Astrocyte (in vitro differentiated cells and primary cell): ENCODE results near the gene DUSP23. TPM values are rescaled to one million over a fixed set of nuclear protein-coding genes. Genes with fewer than 3 reads are reported as not detected.

Experiments
- DNase-seq: peaks from one replicate; pipeline ENCODE4 v3.0.0-alpha.2; 2010; ENCODE audit warnings: low read depth
- FAIRE-seq: peaks from 2 replicates; lab custom pipeline; 2011; peaks lifted over from hg19 to GRCh38; lab: Jason Lieb, UNC
- H2AFZ ChIP-seq: 2 replicates; pipeline ENCODE4 v1.6.0; 2012; ENCODE audit warnings: low read depth, low read length, inconsistent platforms
- H3K27ac ChIP-seq: 2 replicates; pipeline ENCODE4 v1.5.1; 2011; ENCODE audit warnings: low read depth, low read length, inconsistent platforms
- H3K27me3 ChIP-seq: 2 replicates; pipeline ENCODE4 v1.6.0; 2011; ENCODE audit warnings: low read length, inconsistent platforms; ENCODE audit not compliant: insufficient read depth
- H3K36me3 ChIP-seq: 2 replicates; pipeline ENCODE4 v1.5.1; 2011; ENCODE audit warnings: low read length, inconsistent platforms; ENCODE audit not compliant: insufficient read depth
- H3K4me1 ChIP-seq: 2 replicates; pipeline ENCODE4 v1.5.1; 2011; ENCODE audit warnings: low read length, inconsistent platforms; ENCODE audit not compliant: insufficient read depth
- H3K4me2 ChIP-seq: 2 replicates; pipeline ENCODE4 v1.6.0; 2012; ENCODE audit warnings: low read length, inconsistent platforms
- H3K4me3 ChIP-seq: 2 replicates; pipeline ENCODE4 v1.5.1; 2011; ENCODE audit warnings: low read depth, mild to moderate bottlenecking, low read length, inconsistent platforms; ENCODE audit not compliant: insufficient read depth
- H3K79me2 ChIP-seq: 2 replicates; pipeline ENCODE4 v1.6.0; 2012; ENCODE audit warnings: mild to moderate bottlenecking, low read length, inconsistent platforms; ENCODE audit not compliant: insufficient read depth
- H3K9ac ChIP-seq: 2 replicates; pipeline ENCODE4 v1.6.0; 2012; ENCODE audit warnings: mild to moderate bottlenecking, low read length, inconsistent platforms
- H3K9me3 ChIP-seq: 2 replicates; pipeline ENCODE4 v1.5.1; 2012; ENCODE audit warnings: low read depth, mild to moderate bottlenecking, low read length, inconsistent platforms; ENCODE audit not compliant: insufficient read depth
- H4K20me1 ChIP-seq: 2 replicates; pipeline ENCODE4 v1.6.0; 2012; ENCODE audit warnings: low read length, inconsistent platforms; ENCODE audit not compliant: insufficient read depth
- H3K27ac Mint-ChIP-seq: one replicate; pipeline ENCODE4 v1.8.0; 2021; ENCODE audit warnings: mild to moderate bottlenecking, mixed read lengths; ENCODE audit not compliant: unreplicated experiment
- H3K27me3 Mint-ChIP-seq: one replicate; pipeline ENCODE4 v1.8.0; 2021; ENCODE audit warnings: low read depth, mixed read lengths; ENCODE audit not compliant: unreplicated experiment
- H3K36me3 Mint-ChIP-seq: one replicate; pipeline ENCODE4 v1.8.0; 2021; ENCODE audit warnings: low read depth, mixed read lengths; ENCODE audit not compliant: unreplicated experiment
- H3K4me1 Mint-ChIP-seq: one replicate; pipeline ENCODE4 v1.8.0; 2021; ENCODE audit warnings: low read depth, mixed read lengths; ENCODE audit not compliant: unreplicated experiment
- H3K4me3 Mint-ChIP-seq: one replicate; pipeline ENCODE4 v1.8.0; 2021; ENCODE audit warnings: mild to moderate bottlenecking, moderate library complexity, mixed read lengths; ENCODE audit not compliant: unreplicated experiment
- H3K9me3 Mint-ChIP-seq: one replicate; pipeline ENCODE4 v1.8.0; 2021; ENCODE audit warnings: mild to moderate bottlenecking, mixed read lengths; ENCODE audit not compliant: unreplicated experiment
- EZH2 ChIP-seq: IDR thresholded peaks from 2 replicates; pipeline ENCODE4 v1.6.1; 2012; ENCODE audit warnings: mild to moderate bottlenecking, low read length, inconsistent platforms; ENCODE audit not compliant: insufficient read depth
- total RNA-seq: library from RNA; stranded (reverse); gene quantifications from 2 replicates; pipeline ENCODE4 v1.2.1, GENCODE V29; 2021
- TF ChIP-seq, protein P1 (sequence below): IDR thresholded peaks from 2 replicates; pipeline ENCODE4 v1.5.1; 2011; ENCODE audit warnings: low read depth, mild to moderate bottlenecking, inconsistent platforms, low read length, moderate library complexity; ENCODE audit not compliant: insufficient read depth

Gene DUSP23
- total RNA-seq, 1 donor from 2014 or later, result 30.1 TPM

DNA sequence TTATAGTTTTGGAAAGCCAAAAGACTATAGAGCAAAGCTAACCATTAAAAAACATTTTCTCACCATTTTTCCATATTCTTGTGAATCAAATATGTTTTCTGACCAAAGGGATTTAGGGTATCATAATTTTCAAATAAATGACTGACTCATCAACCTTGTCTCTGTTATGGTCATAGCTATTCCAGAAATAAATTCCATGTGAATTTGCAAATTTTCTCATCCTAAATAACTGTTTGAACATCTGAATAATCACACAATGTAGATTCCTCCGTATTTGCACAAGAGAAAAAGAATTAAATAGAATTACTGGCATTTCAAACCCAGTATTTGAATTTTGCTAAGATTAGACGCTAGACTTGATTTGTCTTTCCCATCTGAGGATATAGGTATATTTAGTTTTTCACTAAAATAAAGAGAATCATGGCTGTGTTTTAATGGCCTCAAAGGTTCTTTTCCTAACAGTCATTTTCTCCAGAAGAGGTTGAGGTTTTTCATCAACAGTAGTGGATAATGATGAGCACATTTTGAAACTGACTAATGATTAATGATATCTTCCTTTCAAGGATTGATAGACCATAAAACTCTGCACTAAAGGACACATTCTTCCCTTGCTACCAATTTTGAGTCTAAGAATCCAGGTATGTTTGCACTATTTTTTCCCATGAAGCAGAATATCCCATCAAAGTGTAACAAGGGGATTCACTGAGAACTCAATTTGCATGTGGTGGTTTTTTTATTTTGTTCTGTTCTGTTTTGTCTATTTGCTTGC is 9.5 kb upstream of the DUSP23 start:
- no peak overlapping the region for H3K4me2 ChIP-seq
- H3K4me3 ChIP-seq, result no peak overlapping the region
- H2AFZ ChIP-seq, result no peak overlapping the region
- no peak overlapping the region for H3K4me3 Mint-ChIP-seq
- no peaks in the 10 kb centered on the region for H4K20me1 ChIP-seq
- FAIRE-seq, result no peak
- H3K4me1 ChIP-seq, result no peaks in the 10 kb centered on the region
- H3K27me3 ChIP-seq, result no peaks in the 10 kb centered on the region
- no peak for DNase-seq
- H3K27me3 Mint-ChIP-seq, result no peaks in the 10 kb centered on the region
- no peaks in the 10 kb centered on the region for H3K79me2 ChIP-seq
- no peak overlapping the region for H3K27ac Mint-ChIP-seq
- TF ChIP-seq EZH2, result no peak
- TF ChIP-seq, protein P1, sequence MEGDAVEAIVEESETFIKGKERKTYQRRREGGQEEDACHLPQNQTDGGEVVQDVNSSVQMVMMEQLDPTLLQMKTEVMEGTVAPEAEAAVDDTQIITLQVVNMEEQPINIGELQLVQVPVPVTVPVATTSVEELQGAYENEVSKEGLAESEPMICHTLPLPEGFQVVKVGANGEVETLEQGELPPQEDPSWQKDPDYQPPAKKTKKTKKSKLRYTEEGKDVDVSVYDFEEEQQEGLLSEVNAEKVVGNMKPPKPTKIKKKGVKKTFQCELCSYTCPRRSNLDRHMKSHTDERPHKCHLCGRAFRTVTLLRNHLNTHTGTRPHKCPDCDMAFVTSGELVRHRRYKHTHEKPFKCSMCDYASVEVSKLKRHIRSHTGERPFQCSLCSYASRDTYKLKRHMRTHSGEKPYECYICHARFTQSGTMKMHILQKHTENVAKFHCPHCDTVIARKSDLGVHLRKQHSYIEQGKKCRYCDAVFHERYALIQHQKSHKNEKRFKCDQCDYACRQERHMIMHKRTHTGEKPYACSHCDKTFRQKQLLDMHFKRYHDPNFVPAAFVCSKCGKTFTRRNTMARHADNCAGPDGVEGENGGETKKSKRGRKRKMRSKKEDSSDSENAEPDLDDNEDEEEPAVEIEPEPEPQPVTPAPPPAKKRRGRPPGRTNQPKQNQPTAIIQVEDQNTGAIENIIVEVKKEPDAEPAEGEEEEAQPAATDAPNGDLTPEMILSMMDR, result no peak
- no peaks in the 10 kb centered on the region for H3K9me3 Mint-ChIP-seq
- H3K27ac ChIP-seq, result no peak overlapping the region
- H3K9me3 ChIP-seq, result no peaks in the 10 kb centered on the region
- H3K9ac ChIP-seq, result no peak overlapping the region
- H3K4me1 Mint-ChIP-seq, result no peaks in the 10 kb centered on the region
- H3K36me3 Mint-ChIP-seq, result no peaks in the 10 kb centered on the region
- no peaks in the 10 kb centered on the region for H3K36me3 ChIP-seq

DNA sequence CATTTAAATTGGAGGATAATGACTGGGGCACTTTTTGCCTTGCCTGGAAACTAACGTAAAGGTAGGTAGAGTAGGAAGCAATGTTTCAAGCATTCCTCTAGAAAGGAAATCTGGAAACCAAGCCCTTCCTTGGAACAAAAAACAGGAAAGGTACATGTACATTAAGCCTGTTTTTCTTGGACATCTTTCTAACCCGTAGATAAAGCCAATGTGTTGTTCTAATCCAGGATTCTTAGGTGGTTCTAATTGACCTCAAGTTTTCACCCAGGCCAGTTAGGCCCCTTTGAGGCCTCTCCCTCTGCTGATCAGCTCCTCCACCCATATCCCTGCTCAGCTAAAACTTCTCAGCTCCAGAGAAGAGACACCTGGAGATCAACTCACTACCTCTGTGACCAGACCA is 6.3 kb upstream of the DUSP23 start:
- H3K79me2 ChIP-seq, result no peaks in the 10 kb centered on the region
- H3K9me3 Mint-ChIP-seq, result no peaks in the 10 kb centered on the region
- no peak overlapping the region for H3K27ac ChIP-seq
- no peaks in the 10 kb centered on the region for H3K9me3 ChIP-seq
- no peak overlapping the region for H3K4me2 ChIP-seq
- H3K36me3 Mint-ChIP-seq, result no peaks in the 10 kb centered on the region
- no peak for FAIRE-seq
- no peaks in the 10 kb centered on the region for H4K20me1 ChIP-seq
- H3K4me3 Mint-ChIP-seq, result no peak overlapping the region
- H3K27me3 Mint-ChIP-seq, result peaks cover 2% of the 10 kb centered on the region
- TF ChIP-seq EZH2, result no peak
- TF ChIP-seq, protein P1, result no peak
- H3K27ac Mint-ChIP-seq, result no peak overlapping the region
- no peak overlapping the region for H3K9ac ChIP-seq
- no peak overlapping the region for H3K4me3 ChIP-seq
- no peak for DNase-seq
- H3K4me1 ChIP-seq, result peaks cover 3% of the 10 kb centered on the region
- no peaks in the 10 kb centered on the region for H3K27me3 ChIP-seq
- H3K36me3 ChIP-seq, result no peaks in the 10 kb centered on the region
- H3K4me1 Mint-ChIP-seq, result peaks cover 2% of the 10 kb centered on the region
- H2AFZ ChIP-seq, result no peak overlapping the region

- H2AFZ ChIP-seq, result no peak overlapping the region
- H3K4me3 ChIP-seq, result no peak overlapping the region
- Mint-ChIP-seq H3K4me3 (no peak overlapping the region), H3K27ac (no peak overlapping the region), H3K36me3 (no peaks in the 10 kb centered on the region), H3K27me3 (peaks cover 2% of the 10 kb centered on the region), H3K9me3 (no peaks in the 10 kb centered on the region), H3K4me1 (peaks cover 4% of the 10 kb centered on the region)
- TF ChIP-seq, protein P1, result no peak
- no peak for TF ChIP-seq EZH2
- FAIRE-seq (no peak), DNase-seq (no peak)
- H3K4me1 ChIP-seq, result peaks cover 4% of the 10 kb centered on the region
- no peaks in the 10 kb centered on the region for H4K20me1 ChIP-seq
- H3K27me3 ChIP-seq, result no peaks in the 10 kb centered on the region
- H3K9me3 ChIP-seq, result no peaks in the 10 kb centered on the region
- no peak overlapping the region for H3K27ac ChIP-seq
- H3K4me2 ChIP-seq, result no peak overlapping the region
- H3K9ac ChIP-seq, result no peak overlapping the region
- H3K79me2 ChIP-seq, result no peaks in the 10 kb centered on the region
- no peaks in the 10 kb centered on the region for H3K36me3 ChIP-seq
Observed at GRCh38 chr1:159775716-159776115, 5.0 kb upstream of the DUSP23 start.
